ENCODE results near the gene ADORA2B.

GRCh38 chr17:15931394-15931793 lies 13.5 kb upstream of the ADORA2B start:
- TF ChIP-seq CTCF (IDR thresholded peaks at IDR 0.05) = no peak
- TF ChIP-seq POLR2A (IDR thresholded peaks at IDR 0.05) = no peak
- TF ChIP-seq EP300 (IDR thresholded peaks at IDR 0.05) = no peak
- TF ChIP-seq POLR2AphosphoS5 (IDR thresholded peaks at IDR 0.05) = no peak
